ENCODE data around the gene HOXA1.

HOXA1 gene

GRCh38 chr7:27131390-27131819 lies 35.6 kb upstream of the HOXA1 start:
- no peak for DNase-seq

DNA sequence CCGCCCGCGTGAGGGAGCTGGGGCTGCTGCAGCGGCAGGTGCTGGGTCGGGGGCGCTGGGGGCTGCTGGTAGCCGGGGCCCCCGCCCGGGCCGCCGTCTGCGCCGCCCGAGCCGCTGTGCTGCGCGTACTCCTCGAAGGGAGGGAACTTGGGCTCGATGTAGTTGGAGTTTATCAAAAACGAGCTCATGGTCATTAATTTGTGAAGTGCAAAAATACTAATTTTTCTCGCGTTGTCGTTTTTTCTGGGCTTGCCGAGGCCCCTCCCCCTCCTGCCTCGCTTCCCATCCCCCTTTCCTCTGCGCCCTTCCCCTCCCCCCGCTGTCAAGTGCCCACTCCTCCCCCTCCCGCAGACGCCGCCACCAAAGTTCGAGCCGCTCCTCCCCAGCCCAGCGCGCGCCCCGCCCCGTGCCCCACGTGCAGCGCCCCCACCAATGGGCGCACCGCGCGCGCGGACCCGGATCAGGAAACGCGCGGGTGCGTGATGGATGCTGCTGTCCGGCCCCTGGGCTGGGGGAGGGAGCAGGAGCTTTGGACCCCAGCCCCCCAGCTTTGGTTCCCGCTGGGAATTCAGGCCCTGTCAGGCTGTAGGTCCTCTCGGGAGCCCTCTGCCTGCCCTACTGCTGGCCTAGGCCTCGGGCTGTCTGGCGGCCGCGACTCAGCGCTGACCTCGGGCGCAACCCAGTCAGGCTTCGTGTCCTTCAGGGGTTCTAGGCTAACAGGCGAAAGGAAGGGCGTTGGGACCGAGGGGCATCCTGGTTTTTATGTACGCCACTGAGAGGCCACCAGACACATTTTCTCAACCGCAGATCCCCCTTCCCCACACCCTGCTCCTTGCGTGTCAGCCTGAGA lies 35.0 kb upstream of the HOXA1 start, which contains the start of gene HOXA4:
Gene HOXA4, minus strand, starts transcription at position 218 of the 850 bp plus-strand sequence. Its CDS starts 24 bp downstream, at position 194.
- peak; percentile 90 for DNase-seq

GRCh38 chr7:27129729-27130539 lies 34.1 kb upstream of the HOXA1 start:
- no peak for DNase-seq

DNA sequence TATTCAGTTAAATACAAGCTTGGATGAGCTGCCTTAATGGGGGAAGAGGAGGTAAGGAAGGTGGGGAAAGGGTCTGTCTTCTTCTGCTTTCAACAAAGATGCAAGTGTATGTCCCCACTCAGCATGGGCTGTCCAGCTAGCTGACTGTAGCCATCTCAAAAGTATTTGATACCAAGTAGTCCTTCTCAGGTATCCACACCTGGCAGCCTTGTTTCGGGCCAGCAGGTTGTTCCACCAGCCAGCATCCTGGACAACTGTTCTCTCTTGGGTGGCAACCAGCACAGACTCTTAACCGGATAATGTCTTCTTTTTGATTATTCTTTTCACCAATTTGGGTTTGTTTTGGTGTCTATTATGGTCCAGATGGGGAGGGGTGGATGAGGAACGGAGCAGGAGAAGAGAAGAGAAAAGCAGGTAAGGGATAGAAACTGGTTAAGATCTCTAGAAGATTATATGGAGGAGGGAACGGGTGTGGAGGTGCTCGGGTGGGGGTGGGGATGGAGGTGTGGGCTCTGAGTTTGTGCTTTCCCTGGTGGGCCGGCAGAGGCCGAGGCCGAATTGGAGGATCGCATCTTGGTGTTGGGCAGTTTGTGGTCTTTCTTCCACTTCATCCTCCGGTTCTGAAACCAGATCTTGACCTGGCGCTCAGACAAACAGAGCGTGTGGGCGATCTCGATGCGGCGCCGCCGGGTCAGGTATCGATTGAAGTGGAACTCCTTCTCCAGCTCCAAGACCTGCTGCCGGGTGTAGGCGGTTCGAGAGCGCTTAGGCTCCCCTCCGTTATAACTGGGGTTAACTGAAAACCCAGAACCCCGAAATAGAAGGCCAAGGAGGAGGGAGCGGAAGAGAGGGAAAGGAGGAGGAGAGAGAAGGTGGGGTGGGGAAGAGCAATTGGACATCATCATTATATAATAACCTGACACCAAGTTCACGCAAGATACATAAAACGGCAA lies 33.3 kb upstream of the HOXA1 start:
- DNase-seq = no peak

DNA sequence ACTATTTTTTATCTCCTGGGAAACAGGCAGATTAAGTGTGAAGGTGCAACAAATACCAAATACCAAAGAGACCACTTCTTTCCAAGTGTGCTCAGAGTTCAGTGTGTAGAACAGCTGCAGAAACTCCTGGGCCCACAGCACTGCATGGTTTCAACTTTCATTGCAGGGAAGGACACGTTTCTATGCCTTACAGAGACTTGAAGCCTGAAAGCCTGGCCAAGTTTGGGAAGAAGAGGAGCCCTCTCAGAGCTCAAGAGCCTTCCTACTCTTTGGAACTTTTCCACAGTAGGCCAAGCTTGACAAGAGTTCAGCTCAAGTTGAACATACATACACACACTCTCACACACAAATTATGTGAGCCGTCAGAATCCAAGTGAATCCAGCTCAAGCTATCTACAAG lies 32.2 kb upstream of the HOXA1 start:
- no peak for DNase-seq

- no peak for DNase-seq
Observed at GRCh38 chr7:27126596-27127327, 31.0 kb upstream of the HOXA1 start.

GRCh38 chr7:27125986-27126394 lies 30.2 kb upstream of the HOXA1 start:
- DNase-seq = no peak

DNA sequence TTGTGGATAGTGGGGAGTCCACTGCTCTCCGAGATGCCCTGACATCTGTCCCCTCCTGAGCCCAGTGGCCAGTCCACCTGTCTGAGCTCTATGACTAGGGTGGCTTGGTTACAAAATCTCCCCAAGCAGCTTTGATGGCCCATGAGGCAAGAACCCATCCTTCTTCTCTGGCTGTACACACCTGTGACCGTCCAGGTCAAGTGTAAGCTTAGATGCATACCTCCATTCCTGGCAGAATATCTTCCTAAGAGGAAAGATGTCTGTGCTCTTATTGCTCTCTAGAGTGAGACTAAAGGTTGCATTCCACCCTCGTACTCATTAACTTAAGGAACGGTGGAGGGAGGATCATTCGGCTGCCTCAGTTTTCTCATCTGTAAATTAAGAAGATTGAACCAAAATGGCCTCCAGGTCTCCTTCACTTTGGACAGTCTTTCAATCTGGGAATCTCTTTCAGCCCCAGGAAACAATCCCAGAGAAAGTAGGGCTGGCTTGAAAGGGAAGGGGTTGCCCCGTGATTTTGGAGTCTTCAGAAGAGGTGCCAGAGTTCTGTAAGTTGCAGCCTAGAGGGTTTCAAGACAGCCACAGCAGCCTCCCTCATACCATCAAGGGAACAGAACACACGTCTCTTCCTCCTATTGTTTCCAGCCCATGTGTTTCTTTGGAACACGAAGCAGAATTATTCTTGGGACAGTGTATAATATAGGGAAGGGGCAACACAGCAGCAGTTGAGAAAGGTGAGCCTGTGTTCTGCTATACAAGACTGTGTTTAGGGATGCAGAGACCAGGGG lies 29.3 kb upstream of the HOXA1 start:
- no peak for DNase-seq

DNA sequence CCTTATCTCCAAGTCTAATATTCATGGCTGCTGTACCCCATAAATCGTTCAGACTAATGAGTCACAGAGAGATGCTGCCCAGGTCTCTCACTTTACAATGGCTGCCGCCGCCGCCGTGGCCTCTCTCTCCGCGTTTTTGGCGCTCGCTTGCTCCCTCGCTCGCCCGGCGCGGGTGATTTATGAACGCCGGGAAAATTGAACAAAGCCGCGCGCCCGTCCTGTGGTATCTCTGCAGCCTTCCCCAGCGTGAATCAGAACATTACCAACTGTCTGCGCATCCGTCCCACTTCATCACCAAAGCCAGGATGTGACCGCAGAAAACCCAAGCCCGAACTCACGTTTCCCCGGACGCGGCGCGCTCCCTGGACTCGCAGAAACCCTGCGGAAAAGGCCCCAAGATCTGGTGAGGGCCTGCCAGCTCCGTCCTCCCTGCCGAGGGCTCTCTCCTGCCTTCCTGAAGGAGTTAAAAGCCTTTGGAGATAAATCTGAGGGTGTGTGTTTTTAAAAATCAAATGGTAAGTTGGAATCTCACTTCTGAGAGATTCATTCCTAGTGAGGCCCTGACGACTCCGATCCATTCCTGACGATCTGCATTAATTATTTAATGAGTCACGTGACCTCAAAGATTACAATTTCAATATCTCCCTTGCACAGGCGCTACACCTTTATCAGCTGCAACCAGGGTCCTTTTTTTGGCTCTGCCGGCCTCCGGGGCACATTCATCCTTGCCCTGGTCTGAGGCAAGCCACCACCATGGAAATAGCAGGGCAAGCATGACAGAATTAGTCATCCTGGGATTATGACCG lies 28.5 kb upstream of the HOXA1 start:
- no peak for DNase-seq

DNA sequence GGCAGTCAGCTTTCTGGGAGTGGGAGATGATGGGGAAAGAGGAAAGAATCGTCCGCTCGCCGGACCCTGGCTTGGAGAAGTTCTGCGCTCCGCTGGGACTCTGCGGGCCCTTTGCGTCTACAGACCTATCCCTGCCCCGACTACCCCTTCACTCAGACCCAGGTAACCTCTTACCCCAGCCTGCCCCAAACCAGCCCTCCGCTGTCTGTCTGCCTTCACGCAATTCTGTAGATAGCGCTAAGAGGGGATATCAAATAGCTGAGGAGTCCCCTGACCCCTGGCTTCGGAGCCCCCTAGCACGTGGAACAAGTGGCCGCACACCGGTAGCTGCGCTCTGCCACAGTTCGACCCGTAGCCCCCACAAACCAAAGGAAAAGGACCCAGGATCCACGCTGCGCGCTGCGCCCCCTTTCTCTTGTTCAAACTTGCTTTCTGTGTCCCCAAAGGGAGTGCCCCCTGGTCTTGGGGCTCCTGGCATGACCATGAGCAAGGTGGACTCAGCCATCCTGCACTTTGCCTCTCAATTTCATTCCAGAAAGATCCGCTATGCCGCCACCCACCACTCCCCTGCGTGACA lies 27.8 kb upstream of the HOXA1 start:
- no peak for DNase-seq

- DNase-seq = no peak
Observed at GRCh38 chr7:27123007-27123476, 27.2 kb upstream of the HOXA1 start.

- DNase-seq = no peak
Observed at GRCh38 chr7:27122077-27122910, 26.5 kb upstream of the HOXA1 start.

- DNase-seq = no peak
Observed at GRCh38 chr7:27121684-27122076, 25.9 kb upstream of the HOXA1 start.

DNA sequence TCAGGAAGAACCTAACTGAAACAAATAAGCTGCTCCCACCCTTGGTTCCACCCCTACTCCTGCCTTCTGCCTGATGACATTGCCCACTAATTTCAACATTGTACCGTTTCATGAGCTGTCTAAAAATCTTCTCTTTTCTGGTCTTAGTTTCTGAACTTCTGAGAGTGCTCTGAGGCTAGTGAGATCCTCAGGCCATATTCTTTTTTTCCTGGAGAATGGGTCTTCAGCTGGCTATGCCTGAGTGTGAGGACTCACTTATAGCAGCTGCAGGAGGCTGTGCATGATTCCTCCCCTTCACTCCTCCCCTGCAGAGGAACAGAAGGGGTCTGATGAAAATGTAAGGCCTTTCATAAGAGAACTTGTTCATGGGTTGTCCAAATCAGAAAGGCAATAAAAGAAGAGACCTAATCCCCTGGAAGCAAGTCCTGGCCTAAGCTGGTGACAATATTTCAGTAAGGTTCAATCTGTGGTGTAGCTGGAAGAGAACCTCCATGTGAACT lies 23.7 kb upstream of the HOXA1 start:
- DNase-seq = no peak

- DNase-seq = no peak
Observed at GRCh38 chr7:27118580-27118979, 22.8 kb upstream of the HOXA1 start.

GRCh38 chr7:27117887-27118491 lies 22.2 kb upstream of the HOXA1 start:
- DNase-seq = peak; percentile 27

- peak; percentile 64 for DNase-seq
Observed at GRCh38 chr7:27116962-27117886, 21.4 kb upstream of the HOXA1 start.

Data from NCI-H82 (cell line).